HepG2 (cell line): ENCODE results near the gene CPA5.

Source experiments
- ATF2 ChIP-seq: sonication (generic); formaldehyde crosslinking; IDR thresholded peaks from 2 replicates; pipeline ENCODE4 v1.4.0; 2020; ENCODE audit warnings: missing genetic modification reagents
- CTCF ChIP-seq: sonication (generic); formaldehyde crosslinking; IDR thresholded peaks from 2 replicates; pipeline ENCODE4 v1.5.0; 2020; ENCODE audit warnings: mild to moderate bottlenecking, missing genetic modification reagents, moderate library complexity
- KDM4B ChIP-seq: sonication (generic); formaldehyde crosslinking; IDR thresholded peaks from 2 replicates; pipeline ENCODE4 v1.4.0; 2020; ENCODE audit warnings: missing genetic modification reagents
- MAFK ChIP-seq, 2 experiments: IDR thresholded peaks in 1 of 2; conservative IDR thresholded peaks in 1 of 2; 2 replicates each; pipeline ENCODE4 v1.6.1; 2011; ENCODE audit warnings: improper control_type of control experiment in 2 of 2, low read length in 2 of 2
- MYC ChIP-seq: sonication (generic); formaldehyde crosslinking; IDR thresholded peaks from 2 replicates; pipeline ENCODE4 v1.9.0; 2021; ENCODE audit warnings: missing genetic modification reagents, borderline replicate concordance
- SP1 ChIP-seq, 2 experiments: fragments of 450-650 bp in 1 of 2; sonication (generic) in 1 of 2; formaldehyde crosslinking in 1 of 2; IDR thresholded peaks; 2 replicates each; pipeline versions ENCODE4 v1.4.0 to v1.6.1; 2016 to 2020; ENCODE audit warnings: missing genetic modification reagents in 1 of 2
- ZNF292 ChIP-seq: sonication (generic); formaldehyde crosslinking; IDR thresholded peaks from 2 replicates; pipeline ENCODE4 v1.8.1; 2022; ENCODE audit warnings: mild to moderate bottlenecking, low read depth, missing genetic modification reagents, borderline replicate concordance
- ZNF549 ChIP-seq: sonication (generic); formaldehyde crosslinking; IDR thresholded peaks from 2 replicates; pipeline ENCODE4 v1.5.0; 2020; ENCODE audit warnings: missing genetic modification reagents
- ZNF609 ChIP-seq: sonication (generic); formaldehyde crosslinking; IDR thresholded peaks from 2 replicates; pipeline ENCODE4 v1.4.0; 2020; ENCODE audit warnings: mild to moderate bottlenecking, missing genetic modification reagents, borderline replicate concordance

GRCh38 chr7:130365088-130365487 is 20.5 kb downstream of the CPA5 start:
- TF ChIP-seq CTCF (no peak), ZNF609 (CRISPR knock-in tag) (no peak), MAFK (conservative IDR thresholded peaks at IDR 0.05 in 1 of 2, IDR thresholded peaks at IDR 0.05 in 1 of 2; ENCODE audit: low read length in 2 of 2) (no peak), ZNF549 (CRISPR knock-in tag) (no peak), KDM4B (CRISPR knock-in tag) (no peak), ATF2 (CRISPR knock-in tag) (no peak), SP1 (IDR thresholded peaks at IDR 0.05) (no peak), SP1 (CRISPR knock-in tag; IDR thresholded peaks at IDR 0.05) (no peak), MYC (CRISPR knock-in tag) (no peak), ZNF292 (no peak)
